Lower leg skin (tissue), 3 donors: Measurements from ENCODE around the gene XRCC4.

ENCODE experiments used
- POLR2A ChIP-seq, 2 donors: fragments of 450-650 bp; IDR thresholded peaks; one replicate each; pipeline ENCODE4 v1.6.1; 2016 to 2017; ENCODE audit warnings: antibody characterized with exemption in 2 of 2, mild to moderate bottlenecking in 1 of 2, moderate library complexity in 1 of 2
- TF ChIP-seq, protein P1 (sequence below), 3 donors: fragments of 450-650 bp; IDR thresholded peaks; one replicate each; pipeline ENCODE4 v1.5.1; 2016; ENCODE audit warnings: antibody characterized with exemption in 3 of 3, mild to moderate bottlenecking in 3 of 3, moderate library complexity in 2 of 3

DNA sequence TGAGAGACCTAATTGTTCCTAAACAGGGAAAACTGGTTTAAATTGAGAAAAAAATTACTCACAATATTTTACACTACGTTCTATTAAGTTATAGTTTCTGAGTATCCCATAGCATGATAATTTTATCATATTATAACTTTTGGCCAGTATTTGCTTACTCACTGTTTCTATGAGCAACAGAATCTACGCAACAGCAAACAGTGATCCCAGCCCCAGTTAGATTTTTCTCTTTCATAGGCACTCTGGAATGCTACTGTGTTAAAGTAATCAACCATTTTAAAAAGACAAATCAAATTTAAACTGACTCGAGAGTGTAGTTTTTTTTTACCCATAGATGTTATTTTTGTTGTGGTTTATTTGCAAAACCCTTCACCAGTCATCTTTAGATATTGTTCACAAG, 107.2 kb downstream of the XRCC4 start:
- TF ChIP-seq, protein P1, sequence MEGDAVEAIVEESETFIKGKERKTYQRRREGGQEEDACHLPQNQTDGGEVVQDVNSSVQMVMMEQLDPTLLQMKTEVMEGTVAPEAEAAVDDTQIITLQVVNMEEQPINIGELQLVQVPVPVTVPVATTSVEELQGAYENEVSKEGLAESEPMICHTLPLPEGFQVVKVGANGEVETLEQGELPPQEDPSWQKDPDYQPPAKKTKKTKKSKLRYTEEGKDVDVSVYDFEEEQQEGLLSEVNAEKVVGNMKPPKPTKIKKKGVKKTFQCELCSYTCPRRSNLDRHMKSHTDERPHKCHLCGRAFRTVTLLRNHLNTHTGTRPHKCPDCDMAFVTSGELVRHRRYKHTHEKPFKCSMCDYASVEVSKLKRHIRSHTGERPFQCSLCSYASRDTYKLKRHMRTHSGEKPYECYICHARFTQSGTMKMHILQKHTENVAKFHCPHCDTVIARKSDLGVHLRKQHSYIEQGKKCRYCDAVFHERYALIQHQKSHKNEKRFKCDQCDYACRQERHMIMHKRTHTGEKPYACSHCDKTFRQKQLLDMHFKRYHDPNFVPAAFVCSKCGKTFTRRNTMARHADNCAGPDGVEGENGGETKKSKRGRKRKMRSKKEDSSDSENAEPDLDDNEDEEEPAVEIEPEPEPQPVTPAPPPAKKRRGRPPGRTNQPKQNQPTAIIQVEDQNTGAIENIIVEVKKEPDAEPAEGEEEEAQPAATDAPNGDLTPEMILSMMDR (IDR thresholded peaks at IDR 0.05): no peak
- no peak for TF ChIP-seq POLR2A (IDR thresholded peaks at IDR 0.05)
